H1 (cell line): ENCODE results near the gene NTRK1. TPM values are rescaled to one million over a fixed set of nuclear protein-coding genes. Genes with fewer than 3 reads are reported as not detected.

Source experiments
- CTCF ChIA-PET: fragments of 300-600 bp; sonication (Branson Sonifier 250); formaldehyde crosslinking; loops from one replicate; lab custom pipeline; 2021; ENCODE audit not compliant: partially characterized antibody; lab: Charles Lee
- POLR2A ChIA-PET: fragments of 300-600 bp; sonication (Branson Sonifier 250); formaldehyde crosslinking; loops from one replicate; lab custom pipeline; 2021; ENCODE audit warnings: inconsistent platforms; ENCODE audit not compliant: partially characterized antibody; lab: Charles Lee
- DNase-seq, 2 experiments: peaks; one replicate each; pipeline versions ENCODE4 v3.0.0 to v3.0.0-alpha.2; 2010 to 2022; ENCODE audit warnings: low spot score in 2 of 2, low read depth in 1 of 2, mixed read lengths in 1 of 2
- FAIRE-seq: peaks from 2 replicates; lab custom pipeline; 2011; peaks lifted over from hg19 to GRCh38; lab: Jason Lieb, UNC
- H2AFZ ChIP-seq: 2 replicates; pipeline ENCODE4 v1.8.1; 2012; ENCODE audit warnings: low read length, inconsistent platforms
- H2AK5ac ChIP-seq: 2 replicates; pipeline ENCODE4 v1.6.1; 2013; ENCODE audit warnings: low read depth, low read length
- H2BK120ac ChIP-seq: replicated peaks from 2 replicates; pipeline ENCODE3; 2013; ENCODE audit warnings: low read depth, low read length, inconsistent platforms
- H2BK12ac ChIP-seq: 2 replicates; pipeline ENCODE4 v1.6.1; 2013; ENCODE audit warnings: low read depth, low read length
- H2BK15ac ChIP-seq: 2 replicates; pipeline ENCODE4 v1.6.1; 2013; ENCODE audit warnings: low read length
- H2BK20ac ChIP-seq: 2 replicates; pipeline ENCODE4 v1.6.1; 2013; ENCODE audit warnings: low read length
- H2BK5ac ChIP-seq: 2 replicates; pipeline ENCODE4 v1.6.1; 2013; ENCODE audit warnings: low read depth, low read length
- H3K14ac ChIP-seq: 2 replicates; pipeline ENCODE4 v1.6.1; 2013; ENCODE audit warnings: inconsistent platforms; ENCODE audit not compliant: insufficient read length
- H3K18ac ChIP-seq: 2 replicates; pipeline ENCODE4 v1.6.1; 2013; ENCODE audit warnings: low read length; ENCODE audit errors: extremely low read depth
- H3K23ac ChIP-seq: 2 replicates; pipeline ENCODE4 v1.6.1; 2013; ENCODE audit warnings: inconsistent platforms; ENCODE audit not compliant: insufficient read length
- H3K23me2 ChIP-seq: 2 replicates; pipeline ENCODE4 v1.6.1; 2013; ENCODE audit warnings: low read depth, low read length
- H3K27ac ChIP-seq: 2 replicates; pipeline ENCODE4 v1.6.1; 2011; ENCODE audit warnings: low read depth, low read length, inconsistent platforms
- H3K27me3 ChIP-seq, 4 experiments: replicated peaks in 1 of 4; 1 replicate in 1 of 4; 2 replicates in 3 of 4; pipeline versions ENCODE4 v1.6.1 to v1.8.1; 2011 to 2013; ENCODE audit warnings: low read length in 3 of 4, mild to moderate bottlenecking in 3 of 4, inconsistent platforms in 2 of 4, mixed read lengths in 2 of 4, moderate library complexity in 1 of 4; ENCODE audit not compliant: control insufficient read depth in 3 of 4, insufficient read depth in 3 of 4; ENCODE audit errors: extremely low read depth in 1 of 4
- H3K36me3 ChIP-seq, 4 experiments: 2 replicates each; pipeline versions ENCODE4 v1.6.1 to v1.8.1; 2011 to 2013; ENCODE audit warnings: mild to moderate bottlenecking in 4 of 4, low read length in 3 of 4, moderate library complexity in 2 of 4, control low read depth in 1 of 4, inconsistent platforms in 1 of 4; ENCODE audit not compliant: insufficient read depth in 4 of 4, control insufficient read depth in 2 of 4
- H3K4ac ChIP-seq: replicated peaks from 2 replicates; pipeline ENCODE3; 2013; ENCODE audit warnings: low read length, low read depth, mixed read lengths, inconsistent platforms; ENCODE audit not compliant: insufficient read length
- H3K4me1 ChIP-seq, 4 experiments: replicated peaks in 1 of 4; 1 replicate in 1 of 4; 2 replicates in 3 of 4; pipeline versions ENCODE4 v1.6.1 to v1.8.1; 2011 to 2013; ENCODE audit warnings: low read length in 3 of 4, inconsistent platforms in 2 of 4, mixed read lengths in 1 of 4; ENCODE audit not compliant: insufficient read depth in 4 of 4, control insufficient read depth in 3 of 4
- H3K4me2 ChIP-seq, 2 experiments: 2 replicates each; pipeline versions ENCODE4 v1.6.1 to v1.8.1; 2011 to 2013; ENCODE audit warnings: low read depth in 2 of 2, low read length in 2 of 2, control low read depth in 1 of 2, inconsistent platforms in 1 of 2, mild to moderate bottlenecking in 1 of 2; ENCODE audit not compliant: insufficient read depth in 1 of 2
- H3K4me3 ChIP-seq, 4 experiments: fragments of 200-600, 300-600 bp in 1 of 4; sonication (generic), shearing (Covaris generic), sonication (Bioruptor Twin) in 1 of 4; 2 replicates each; pipeline versions ENCODE4 v1.5.1 to v1.8.1; 2011 to 2016; ENCODE audit warnings: low read length in 4 of 4, low read depth in 3 of 4, control low read depth in 2 of 4, inconsistent platforms in 2 of 4, mild to moderate bottlenecking in 2 of 4, mixed read lengths in 1 of 4, moderate library complexity in 1 of 4; ENCODE audit not compliant: insufficient read depth in 2 of 4; ENCODE audit errors: extremely low read depth in 1 of 4
- H3K56ac ChIP-seq: replicated peaks from 2 replicates; pipeline ENCODE3; 2013; ENCODE audit warnings: low read depth, mild to moderate bottlenecking, mixed read lengths, low read length, inconsistent platforms; ENCODE audit not compliant: insufficient read length
- H3K79me1 ChIP-seq: 2 replicates; pipeline ENCODE4 v1.6.1; 2013; ENCODE audit warnings: low read depth, low read length, control low read depth
- H3K79me2 ChIP-seq, 2 experiments: 2 replicates each; pipeline versions ENCODE4 v1.6.1 to v1.8.1; 2012 to 2013; ENCODE audit warnings: low read length in 2 of 2, mild to moderate bottlenecking in 2 of 2, inconsistent platforms in 1 of 2; ENCODE audit not compliant: insufficient read depth in 2 of 2, control insufficient read depth in 1 of 2
- H3K9ac ChIP-seq, 4 experiments: replicated peaks in 1 of 4; 1 replicate in 1 of 4; 2 replicates in 3 of 4; pipeline versions ENCODE4 v1.6.1 to v1.8.1; 2011 to 2013; ENCODE audit warnings: low read depth in 3 of 4, low read length in 3 of 4, control low read depth in 2 of 4, mild to moderate bottlenecking in 2 of 4, moderate library complexity in 2 of 4, inconsistent platforms in 1 of 4; ENCODE audit errors: extremely low read depth in 1 of 4
- H3K9me3 ChIP-seq, 2 experiments: 2 replicates each; pipeline versions ENCODE4 v1.6.1 to v1.8.1; 2012 to 2013; ENCODE audit warnings: mild to moderate bottlenecking in 2 of 2, moderate library complexity in 2 of 2, control low read depth in 1 of 2, inconsistent platforms in 1 of 2, low read depth in 1 of 2, low read length in 1 of 2, mixed read lengths in 1 of 2; ENCODE audit not compliant: insufficient read depth in 2 of 2
- H4K20me1 ChIP-seq, 2 experiments: replicated peaks in 1 of 2; 2 replicates each; pipeline versions ENCODE3 to v1.8.1; 2011 to 2013; ENCODE audit warnings: inconsistent platforms in 2 of 2, low read length in 2 of 2, mild to moderate bottlenecking in 1 of 2; ENCODE audit not compliant: insufficient read depth in 2 of 2, control insufficient read depth in 1 of 2
- H4K5ac ChIP-seq: 2 replicates; pipeline ENCODE4 v1.6.1; 2013; ENCODE audit warnings: low read length, low read depth, mixed read lengths, inconsistent platforms; ENCODE audit not compliant: insufficient read length
- H4K8ac ChIP-seq: 2 replicates; pipeline ENCODE4 v1.8.0; 2013; ENCODE audit warnings: mild to moderate bottlenecking, moderate library complexity, low read length, inconsistent platforms; ENCODE audit not compliant: insufficient read depth; ENCODE audit errors: extremely low read depth
- H4K91ac ChIP-seq: replicated peaks from 2 replicates; pipeline ENCODE3; 2013; ENCODE audit warnings: low read length, mixed read lengths, inconsistent platforms; ENCODE audit not compliant: insufficient read length
- CHD1 ChIP-seq: IDR thresholded peaks from 2 replicates; pipeline ENCODE4 v1.6.1; 2012; ENCODE audit warnings: low read depth, low read length, improper control_type of control experiment
- EZH2 ChIP-seq: fragments of 200-600 bp; sonication (generic); IDR thresholded peaks from 2 replicates; pipeline ENCODE4 v1.7.1; 2012; ENCODE audit warnings: low read depth, mild to moderate bottlenecking, moderate library complexity, low read length, inconsistent platforms; ENCODE audit not compliant: severe bottlenecking
- KDM1A ChIP-seq: fragments of 200-600, 300-600 bp; sonication (generic); IDR thresholded peaks from 2 replicates; pipeline ENCODE4 v1.7.1; 2016; ENCODE audit warnings: mild to moderate bottlenecking, low read length, borderline replicate concordance
- NRF1 ChIP-seq: IDR thresholded peaks from 2 replicates; pipeline ENCODE4 v1.6.1; 2011; ENCODE audit warnings: mild to moderate bottlenecking, low read depth, low read length, improper control_type of control experiment
- RXRA ChIP-seq: IDR thresholded peaks from 2 replicates; pipeline ENCODE4 v1.6.1; 2011; ENCODE audit warnings: low read depth, mild to moderate bottlenecking, low read length, moderate library complexity; ENCODE audit not compliant: insufficient read depth
- SIN3A ChIP-seq, 2 experiments: IDR thresholded peaks in 1 of 2; conservative IDR thresholded peaks in 1 of 2; 2 replicates each; pipeline ENCODE4 v1.6.1; 2011 to 2012; ENCODE audit warnings: low read length in 2 of 2, improper control_type of control experiment in 1 of 2, low read depth in 1 of 2, mild to moderate bottlenecking in 1 of 2
- SRF ChIP-seq: IDR thresholded peaks from 2 replicates; pipeline ENCODE4 v1.6.1; 2011; ENCODE audit warnings: mild to moderate bottlenecking, low read depth, low read length, moderate library complexity
- SUZ12 ChIP-seq: fragments of 200-600 bp; sonication (generic); IDR thresholded peaks from 2 replicates; pipeline ENCODE4 v1.6.1; 2012; ENCODE audit warnings: mild to moderate bottlenecking, inconsistent platforms, low read length, moderate library complexity, mixed read lengths
- TBP ChIP-seq: IDR thresholded peaks from 2 replicates; pipeline ENCODE4 v1.6.1; 2011; ENCODE audit warnings: low read depth, low read length, improper control_type of control experiment
- USF2 ChIP-seq: IDR thresholded peaks from 2 replicates; pipeline ENCODE4 v1.6.1; 2011; ENCODE audit warnings: low read length, improper control_type of control experiment
- WGBS, 2 experiments: shearing (Covaris generic) in 1 of 2; methylation state at CpG; one replicate each; pipeline versions ENCODE4 v1.1.6 to v1.1.7; 2013 to 2015; ENCODE audit warnings: low lambda C conversion rate in 2 of 2, mixed read lengths in 2 of 2, inconsistent platforms in 1 of 2, low coverage in 1 of 2, missing lambda C conversion rate in 1 of 2; ENCODE audit not compliant: insufficient replicate concordance in 2 of 2, insufficient coverage in 1 of 2, insufficient read length in 1 of 2; ENCODE audit errors: extremely low coverage in 1 of 2, missing lambda C conversion rate in 1 of 2; 5-methylcytosine and 5-hydroxymethylcytosine counted together
- polyA plus RNA-seq, 7 experiments: library from polyadenylated mRNA; depleted of rRNA in 3 of 7; stranded (reverse) in 5 of 7; unstranded in 2 of 7; fragments of >200 nt in 5 of 7; fragments of 200-250 nt in 2 of 7; gene quantifications; 1 replicate in 5 of 7; 2 replicates in 1 of 7; 4 replicates in 1 of 7; pipeline versions ENCODE4 v1.2.1 to v1.2.3, GENCODE V29; 2011 to 2013; ENCODE audit warnings: missing spikeins in 2 of 7, mixed read lengths in 2 of 7
- total RNA-seq: library from RNA; stranded (reverse); fragmentation: NEBNext Ultra II Directional; extraction: Animal tissue kit (Norgen Biotek cat#: 25700); gene quantifications from 2 replicates; pipeline ENCODE4 v1.2.1, GENCODE V29; 2021
- TF ChIP-seq, protein P1 (sequence below): IDR thresholded peaks from 2 replicates; pipeline ENCODE4 v1.6.1; 2012; ENCODE audit warnings: inconsistent platforms

NTRK1 gene
- total and polyA plus RNA-seq, 2 of the 8 experiments (the other 6 are each of a cell fraction or from before 2014, with no cell fraction given) = 0.12 to 0.24 TPM

- Histone ChIP-seq H2BK20ac (no peak overlapping the region), H4K5ac (no peak overlapping the region), H3K4me3 (no peak overlapping the region), H3K79me1 (no peaks in the 10 kb centered on the region), H2BK120ac (no peak overlapping the region), H3K4me1 (peaks cover 2 to 12% (median 10%) of the 10 kb centered on the region in 4 experiments), H3K23ac (no peak overlapping the region), H4K91ac (no peak overlapping the region), H3K79me2 (no peaks in the 10 kb centered on the region), H4K8ac (peak overlapping the region; percentile 4; the same call in 1 of the 2 replicates), H3K14ac (no peak overlapping the region), H3K9ac (no peak overlapping the region), H3K27ac (no peak overlapping the region), H3K27me3 (peaks cover 0 to 15% (median 11%) of the 10 kb centered on the region in 4 experiments; a peak in 6 of 7 replicates), H3K4ac (no peak overlapping the region), H2BK15ac (no peak overlapping the region), H3K56ac (no peak overlapping the region), H3K23me2 (peaks cover 3% of the 10 kb centered on the region; the same call in 1 of the 2 replicates), H3K4me2 (no peak overlapping the region; a peak in 1 of 4 replicates), H3K9me3 (peaks cover 0 to 4% of the 10 kb centered on the region in 2 experiments; a peak in 1 of 4 replicates), H4K20me1 (peaks cover 0 to 6% of the 10 kb centered on the region in 2 experiments), H2BK5ac (no peak overlapping the region), H3K36me3 (no peaks in the 10 kb centered on the region), H3K18ac (no peak overlapping the region), H2AK5ac (no peak overlapping the region), H2BK12ac (no peak overlapping the region), H2AFZ (no peak overlapping the region)
- CTCF ChIA-PET = interaction anchor here (1.0 to 4.5 kb wide), 11 partner anchors 10 to 221 kb away, joined by 3 to 73 read pairs (median 5); partner anchors contain the start of gene NTRK1
- no peak for FAIRE-seq
- POLR2A ChIA-PET = interaction anchor here (2.0 kb wide), 1 partner anchor 18 kb away, joined by 5 read pairs; no protein-coding TSS in a partner anchor
- 82% methylated on average over 5 of the region's 5 CpGs; no CpG with 5 or more reads in 1 of the 2 experiments for WGBS, 2 experiments
- no peak for DNase-seq
- TF ChIP-seq KDM1A (no peak), USF2 (no peak), TBP (no peak), RXRA (no peak), SRF (no peak), SIN3A (conservative IDR thresholded peaks at IDR 0.05 in 1 of 2, IDR thresholded peaks at IDR 0.05 in 1 of 2; ENCODE audit: low read depth in 1 of 2, low read length in 2 of 2) (no peak), NRF1 (no peak), EZH2 (no peak), SUZ12 (no peak), CHD1 (no peak)
- TF ChIP-seq, protein P1, sequence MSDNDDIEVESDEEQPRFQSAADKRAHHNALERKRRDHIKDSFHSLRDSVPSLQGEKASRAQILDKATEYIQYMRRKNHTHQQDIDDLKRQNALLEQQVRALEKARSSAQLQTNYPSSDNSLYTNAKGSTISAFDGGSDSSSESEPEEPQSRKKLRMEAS = no peak
These were observed 49.0 kb downstream of the NTRK1 start for GRCh38 chr1:156909671-156910070.
